ENCODE measurements around the gene BBS12. TPM values are rescaled to one million over a fixed set of nuclear protein-coding genes. Genes with fewer than 3 reads are reported as not detected.
A peak's percentile ranks its signal among the peaks of the same experiment; 100 is the strongest.

BBS12 gene
- polyA plus RNA-seq, 1 of the 3 experiments (the other 2 are of a cell fraction), result 1.5 TPM

GRCh38 chr4:122744229-122744628, 11.7 kb downstream of the BBS12 start:
- H3K9me2 ChIP-seq, result no peaks in the 10 kb centered on the region
- no peaks in the 10 kb centered on the region for H4K20me1 ChIP-seq (ENCODE audit: insufficient read depth)
- H3F3A ChIP-seq (replicated peaks; ENCODE audit: insufficient read depth), result peaks cover 11% of the 10 kb centered on the region
- no peak overlapping the region for H3K9ac ChIP-seq
- no peak overlapping the region for H3K4me3 ChIP-seq (ENCODE audit: low read depth in 2 of 2, low read length in 1 of 2)
- ChIA-PET POLR2A (no interaction called here), CTCF (interaction anchor here (0.8 to 3.3 kb wide), 3 partner anchors 13 to 187 kb away, joined by 3 to 24 read pairs (median 4); no protein-coding TSS in a partner anchor)
- H3K27ac ChIP-seq (ENCODE audit: low read depth in 2 of 2, low read length in 1 of 2), result no peak overlapping the region; a peak in 1 of 4 replicates
- H3K79me2 ChIP-seq (ENCODE audit: insufficient read depth), result no peaks in the 10 kb centered on the region
- no peak overlapping the region for H2AFZ ChIP-seq (ENCODE audit: low read depth)
- no peak overlapping the region for H3K4me2 ChIP-seq
- WGBS (ENCODE audit: low lambda C conversion rate), result 40% methylated on average over 1 of the region's 1 CpG
- no peak for DNase-seq
- H3K4me1 ChIP-seq (ENCODE audit: control insufficient read depth in 1 of 2, insufficient read depth in 2 of 2, low read depth in 1 of 2, low read length in 1 of 2), result peaks cover 8 to 12% of the 10 kb centered on the region in 2 experiments; a peak in 3 of 4 replicates
- H3K36me3 ChIP-seq (replicated peaks in 1 of 2; ENCODE audit: control insufficient read depth in 1 of 2, insufficient read depth in 2 of 2, low read length in 1 of 2), result peaks cover 3 to 13% of the 10 kb centered on the region in 2 experiments
- H3K27me3 ChIP-seq (ENCODE audit: insufficient read depth), result no peaks in the 10 kb centered on the region
- TF ChIP-seq RAD21 (IDR thresholded peaks at IDR 0.05; ENCODE audit: low read length), result no peak
- no peak for TF ChIP-seq GABPA (IDR thresholded peaks at IDR 0.05; ENCODE audit: low read depth)
- TF ChIP-seq MXI1 (IDR thresholded peaks at IDR 0.05; ENCODE audit: low read depth, low read length), result no peak
- TF ChIP-seq USF1 (IDR thresholded peaks at IDR 0.05; ENCODE audit: borderline replicate concordance, low read depth), result no peak
- TF ChIP-seq NFIC (IDR thresholded peaks at IDR 0.05; ENCODE audit: borderline replicate concordance), result no peak
- no peak for TF ChIP-seq MEF2A (IDR thresholded peaks at IDR 0.05; ENCODE audit: borderline replicate concordance, low read depth)
- TF ChIP-seq JUND (IDR thresholded peaks at IDR 0.05), result no peak
- TF ChIP-seq MAX (IDR thresholded peaks at IDR 0.05; ENCODE audit: low read depth), result no peak
- no peak for TF ChIP-seq RFX5 (IDR thresholded peaks at IDR 0.05; ENCODE audit: low read length)
- TF ChIP-seq SIN3A (IDR thresholded peaks at IDR 0.05; ENCODE audit: borderline replicate concordance, low read depth, low read length), result no peak
- no peak for TF ChIP-seq FOSL2 (IDR thresholded peaks at IDR 0.05; ENCODE audit: borderline replicate concordance, low read depth)
- TF ChIP-seq RXRA (IDR thresholded peaks at IDR 0.05; ENCODE audit: borderline replicate concordance, low read depth), result no peak
- H3K9me3 ChIP-seq, result no peaks in the 10 kb centered on the region

- WGBS (ENCODE audit: low lambda C conversion rate), result 70% methylated on average over 2 of the region's 2 CpGs
- Histone ChIP-seq H4K20me1 (ENCODE audit: insufficient read depth) (no peaks in the 10 kb centered on the region), H3K36me3 (replicated peaks in 1 of 2; ENCODE audit: control insufficient read depth in 1 of 2, insufficient read depth in 2 of 2, low read length in 1 of 2) (peaks cover 3 to 13% of the 10 kb centered on the region in 2 experiments), H3K4me2 (no peak overlapping the region), H3F3A (replicated peaks; ENCODE audit: insufficient read depth) (peaks cover 11% of the 10 kb centered on the region), H3K27me3 (ENCODE audit: insufficient read depth) (no peaks in the 10 kb centered on the region), H3K27ac (ENCODE audit: low read depth in 2 of 2, low read length in 1 of 2) (peak overlapping the region in 1 of 2 experiments; percentile 12; a peak in 1 of 4 replicates), H3K79me2 (ENCODE audit: insufficient read depth) (no peaks in the 10 kb centered on the region), H3K4me3 (ENCODE audit: low read depth in 2 of 2, low read length in 1 of 2) (no peak overlapping the region), H3K9me2 (no peaks in the 10 kb centered on the region), H2AFZ (ENCODE audit: low read depth) (no peak overlapping the region), H3K9ac (no peak overlapping the region), H3K4me1 (ENCODE audit: control insufficient read depth in 1 of 2, insufficient read depth in 2 of 2, low read depth in 1 of 2, low read length in 1 of 2) (peaks cover 8 to 12% of the 10 kb centered on the region in 2 experiments; a peak in 3 of 4 replicates), H3K9me3 (no peaks in the 10 kb centered on the region)
- no peak for DNase-seq
- TF ChIP-seq REST (IDR thresholded peaks at IDR 0.05; ENCODE audit: low read depth, low read length) (no peak), MXI1 (IDR thresholded peaks at IDR 0.05; ENCODE audit: low read depth, low read length) (no peak), FOSL2 (IDR thresholded peaks at IDR 0.05; ENCODE audit: borderline replicate concordance, low read depth) (no peak), IRF3 (IDR thresholded peaks at IDR 0.05; ENCODE audit: low read depth, low read length) (no peak), RCOR1 (IDR thresholded peaks at IDR 0.05; ENCODE audit: low read length) (no peak), ELF1 (IDR thresholded peaks at IDR 0.05) (no peak)
- ChIA-PET POLR2A (no interaction called here), CTCF (interaction anchor here (0.8 to 3.4 kb wide), 4 partner anchors 10 to 168 kb away, joined by 3 to 21 read pairs (median 3); no protein-coding TSS in a partner anchor)
These were observed 14.0 kb downstream of the BBS12 start for GRCh38 chr4:122746485-122746965.
